GM23338 (cell line): ENCODE measurements around the gene GRIP2. TPM values are rescaled to one million over a fixed set of nuclear protein-coding genes. Genes with fewer than 3 reads are reported as not detected.

ENCODE experiments used
- ATAC-seq: fragments of 200-7000 bp; cut with Tn5 transposase; 3 replicates; pipeline ENCODE4 v1.9.1; 2020
- DNase-seq: peaks from one replicate; pipeline ENCODE4 v3.0.0-alpha.2; 2015; ENCODE audit warnings: low spot score
- H2AFZ ChIP-seq: fragments of 200-600 bp; sonication (generic); 2 replicates; pipeline ENCODE4 v1.8.0; 2016; ENCODE audit warnings: antibody characterized with exemption, mild to moderate bottlenecking, moderate library complexity
- H3F3A ChIP-seq: fragments of 200-600 bp; sonication (generic); replicated peaks from 2 replicates; pipeline ENCODE4 v1.8.0; 2017; ENCODE audit warnings: antibody characterized with exemption, mixed run types, low read depth
- H3K27ac ChIP-seq: fragments of 200-600 bp; sonication (generic); 2 replicates; pipeline ENCODE4 v1.6.1; 2016; ENCODE audit warnings: low read depth
- H3K27me3 ChIP-seq: fragments of 200-600 bp; sonication (generic); 2 replicates; pipeline ENCODE4 v1.8.0; 2016; ENCODE audit warnings: mild to moderate bottlenecking, mixed run types, moderate library complexity; ENCODE audit not compliant: insufficient read depth
- H3K36me3 ChIP-seq: fragments of 200-600 bp; sonication (generic); 2 replicates; pipeline ENCODE4 v1.8.0; 2016; ENCODE audit warnings: mild to moderate bottlenecking; ENCODE audit not compliant: insufficient read depth
- H3K4me1 ChIP-seq: fragments of 200-600 bp; sonication (generic); 2 replicates; pipeline ENCODE4 v1.8.0; 2016; ENCODE audit warnings: mild to moderate bottlenecking, moderate library complexity; ENCODE audit not compliant: insufficient read depth
- H3K4me2 ChIP-seq: fragments of 200-600 bp; sonication (generic); 2 replicates; pipeline ENCODE4 v1.7.1; 2017; ENCODE audit warnings: mixed run types
- H3K4me3 ChIP-seq: fragments of 200-600 bp; sonication (generic); 2 replicates; pipeline ENCODE4 v1.6.1; 2016; ENCODE audit warnings: mixed run types
- H3K79me2 ChIP-seq: fragments of 200-600 bp; sonication (generic); replicated peaks from 2 replicates; pipeline ENCODE4 v1.8.0; 2017; ENCODE audit warnings: mild to moderate bottlenecking; ENCODE audit not compliant: insufficient read depth
- H3K9me2 ChIP-seq: fragments of 200-600 bp; sonication (generic); 2 replicates; pipeline ENCODE4 v1.8.0; 2017; ENCODE audit not compliant: insufficient read depth
- H4K20me1 ChIP-seq: fragments of 200-600 bp; sonication (generic); replicated peaks from 2 replicates; pipeline ENCODE4 v1.8.0; 2017; ENCODE audit warnings: mild to moderate bottlenecking; ENCODE audit not compliant: insufficient read depth
- H3K27ac Mint-ChIP-seq: 2 replicates; pipeline ENCODE4 v1.8.0; 2020; ENCODE audit warnings: inconsistent platforms, mild to moderate bottlenecking, moderate library complexity, mixed read lengths
- H3K27me3 Mint-ChIP-seq: 3 replicates; pipeline ENCODE4 v1.8.0; 2022; ENCODE audit warnings: low read depth, mild to moderate bottlenecking, moderate library complexity, mixed read lengths, inconsistent platforms; ENCODE audit not compliant: insufficient read depth, poor library complexity
- H3K36me3 Mint-ChIP-seq: 3 replicates; pipeline ENCODE4 v1.8.0; 2021; ENCODE audit warnings: low read depth, mild to moderate bottlenecking, inconsistent platforms, moderate library complexity, mixed read lengths
- H3K4me1 Mint-ChIP-seq: 3 replicates; pipeline ENCODE4 v1.8.0; 2020; ENCODE audit warnings: mild to moderate bottlenecking, inconsistent platforms, mixed read lengths
- H3K4me3 Mint-ChIP-seq: 3 replicates; pipeline ENCODE4 v1.8.0; 2021; ENCODE audit warnings: moderate library complexity, mild to moderate bottlenecking, inconsistent platforms, mixed read lengths
- H3K9me3 Mint-ChIP-seq: 3 replicates; pipeline ENCODE4 v1.8.0; 2020; ENCODE audit warnings: moderate library complexity, mild to moderate bottlenecking, inconsistent platforms, mixed read lengths
- CREB1 ChIP-seq: fragments of 250-450 bp; sonication (Bioruptor Pico); IDR thresholded peaks from 2 replicates; pipeline ENCODE4 v1.5.0; 2020; ENCODE audit warnings: low read depth, mild to moderate bottlenecking, moderate library complexity
- CTCF ChIP-seq, 2 experiments: fragments of 200-600 bp in 1 of 2; sonication (generic) in 1 of 2; conservative IDR thresholded peaks; 2 replicates each; pipeline versions ENCODE4 v1.5.1 to v1.6.1; 2016 to 2017; ENCODE audit warnings: antibody characterized with exemption in 2 of 2, low read depth in 2 of 2, mild to moderate bottlenecking in 2 of 2, moderate library complexity in 1 of 2
- ETS1 ChIP-seq: IDR thresholded peaks from 2 replicates; pipeline ENCODE4 v1.6.1; 2016; ENCODE audit warnings: antibody characterized with exemption
- EZH2 ChIP-seq: fragments of 200-600 bp; sonication (generic); IDR thresholded peaks from one replicate; pipeline ENCODE4 v1.8.0; 2017; ENCODE audit warnings: antibody characterized with exemption, mild to moderate bottlenecking, low read depth; ENCODE audit not compliant: unreplicated experiment
- EZH2phosphoT487 ChIP-seq: fragments of 200-600 bp; sonication (generic); IDR thresholded peaks from one replicate; pipeline ENCODE4 v1.8.1; 2018; ENCODE audit warnings: antibody characterized with exemption; ENCODE audit not compliant: unreplicated experiment
- JUNB ChIP-seq: IDR thresholded peaks from one replicate; pipeline ENCODE4 v1.6.1; 2016; ENCODE audit warnings: antibody characterized with exemption; ENCODE audit not compliant: unreplicated experiment
- NANOG ChIP-seq: IDR thresholded peaks from 2 replicates; pipeline ENCODE4 v1.6.1; 2016; ENCODE audit warnings: antibody characterized with exemption, borderline replicate concordance
- POLR2AphosphoS5 ChIP-seq: IDR thresholded peaks from 2 replicates; pipeline ENCODE4 v1.6.1; 2016; ENCODE audit warnings: antibody characterized with exemption, low read depth
- REST ChIP-seq: IDR thresholded peaks from one replicate; pipeline ENCODE4 v1.6.1; 2018; ENCODE audit warnings: antibody characterized with exemption; ENCODE audit not compliant: unreplicated experiment
- STAT1 ChIP-seq: IDR thresholded peaks from one replicate; pipeline ENCODE4 v1.6.1; 2016; ENCODE audit warnings: antibody characterized with exemption; ENCODE audit not compliant: unreplicated experiment
- ZNF114 ChIP-seq: fragments of 250-450 bp; sonication (Bioruptor Pico); IDR thresholded peaks from 2 replicates; pipeline ENCODE4 v1.5.0; 2020; ENCODE audit warnings: mild to moderate bottlenecking, moderate library complexity
- ZNF331 ChIP-seq: fragments of 250-450 bp; sonication (Bioruptor Pico); IDR thresholded peaks from 2 replicates; pipeline ENCODE4 v1.5.0; 2020; ENCODE audit warnings: low read depth, mild to moderate bottlenecking, moderate library complexity
- ZNF462 ChIP-seq: fragments of 250-450 bp; sonication (Bioruptor Pico); IDR thresholded peaks from 2 replicates; pipeline ENCODE4 v1.5.0; 2020; ENCODE audit warnings: mild to moderate bottlenecking, moderate library complexity
- polyA plus RNA-seq: library from polyadenylated mRNA; unstranded; fragments of >200 nt; fragmentation: Nextera tagmentation; extraction: Ambion mirVana; gene quantifications from 2 replicates; pipeline ENCODE4 v1.2.1, GENCODE V29; 2016
- total RNA-seq: library from RNA; depleted of rRNA; stranded (reverse); fragments of >200 nt; shearing (Covaris generic); gene quantifications from 2 replicates; pipeline ENCODE4 v1.2.3, GENCODE V29; 2014

GRIP2 gene
- total and polyA plus RNA-seq, 2 experiments from 2014 or later: 3.6 to 5.8 TPM

GRCh38 chr3:14509796-14510100 is 30.4 kb downstream of the GRIP2 start:
- Histone ChIP-seq H3K4me1 (peaks cover 4% of the 10 kb centered on the region; the same call in 1 of the 2 replicates), H2AFZ (no peak overlapping the region), H3K36me3 (no peaks in the 10 kb centered on the region), H3F3A (no peaks in the 10 kb centered on the region), H4K20me1 (no peaks in the 10 kb centered on the region), H3K4me3 (no peak overlapping the region), H3K9me2 (no peaks in the 10 kb centered on the region), H3K27ac (no peak overlapping the region), H3K27me3 (no peaks in the 10 kb centered on the region), H3K79me2 (no peaks in the 10 kb centered on the region), H3K4me2 (no peak overlapping the region)
- H3K4me3 Mint-ChIP-seq: no peak overlapping the region; the same call in 2 of the 3 replicates
- no peak overlapping the region for H3K27ac Mint-ChIP-seq
- no peaks in the 10 kb centered on the region for H3K36me3 Mint-ChIP-seq
- TF ChIP-seq EZH2 (no peak), ZNF114 (CRISPR knock-in tag) (no peak), STAT1 (no peak), ETS1 (no peak), CTCF (conservative IDR thresholded peaks at IDR 0.05; ENCODE audit: low read depth in 2 of 2) (no peak), EZH2phosphoT487 (no peak), REST (no peak), ZNF462 (no peak), NANOG (no peak), POLR2AphosphoS5 (no peak), JUNB (no peak), CREB1 (CRISPR knock-in tag) (no peak), ZNF331 (no peak)
- ATAC-seq: no peak
- no peaks in the 10 kb centered on the region for H3K9me3 Mint-ChIP-seq
- peaks cover 7% of the 10 kb centered on the region for H3K4me1 Mint-ChIP-seq
- H3K27me3 Mint-ChIP-seq: peaks cover 8% of the 10 kb centered on the region
- no peak for DNase-seq
